PC-3 (cell line): ENCODE results near the gene NUDT13.

Source experiments
- CTCF ChIP-seq: fragments of 300-600 bp; sonication (generic); conservative IDR thresholded peaks from 2 replicates; pipeline ENCODE4 v1.5.1; 2017; ENCODE audit warnings: antibody characterized with exemption, low read depth, mild to moderate bottlenecking, low read length
- EZH2 ChIP-seq: fragments of 300-600 bp; sonication (generic); IDR thresholded peaks from one replicate; pipeline ENCODE4 v1.6.1; 2017; ENCODE audit warnings: antibody characterized with exemption, mild to moderate bottlenecking, low read length; ENCODE audit not compliant: unreplicated experiment
- EZH2phosphoT487 ChIP-seq: fragments of 300-600 bp; sonication (generic); IDR thresholded peaks from 2 replicates; pipeline ENCODE4 v1.6.1; 2018; ENCODE audit warnings: mild to moderate bottlenecking, antibody characterized with exemption, low read length, borderline replicate concordance

DNA sequence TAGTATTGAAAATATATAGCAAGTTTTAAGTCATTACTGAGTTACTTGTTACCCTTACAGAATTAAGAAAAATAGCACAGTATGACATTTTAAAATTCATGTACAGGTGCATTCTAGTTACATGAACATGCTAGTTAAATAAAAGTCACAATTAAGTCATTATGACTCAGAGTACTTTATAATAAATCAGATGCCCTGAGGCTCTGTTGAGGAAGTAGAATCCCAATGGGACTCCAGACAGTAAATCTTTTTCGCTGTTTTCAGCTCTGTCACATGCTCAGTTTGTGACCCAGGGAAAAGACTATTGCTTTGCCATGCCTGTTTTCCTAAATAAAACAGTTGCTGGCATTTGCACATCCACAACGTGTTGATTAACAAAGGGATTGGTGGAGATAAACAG lies 21.0 kb downstream of the NUDT13 start:
- TF ChIP-seq EZH2: no peak
- no peak for TF ChIP-seq CTCF
- TF ChIP-seq EZH2phosphoT487: no peak
